ENCODE data around the gene TNF. TPM values are rescaled to one million over a fixed set of nuclear protein-coding genes. Genes with fewer than 3 reads are reported as not detected.

TNF gene
- total RNA-seq, 1 donor, result 230 TPM

GRCh38 chr6:31575952-31576685, 754 bp downstream of the TNF start:
- H3K4me1 ChIP-seq (ENCODE audit: insufficient read depth, low read length), result peaks cover 93% of the 10 kb centered on the region
- H3K4me3 ChIP-seq (ENCODE audit: low read length), result peak overlapping the region; percentile 57
- no peaks in the 10 kb centered on the region for H3K9me3 ChIP-seq (ENCODE audit: low read depth, low read length)
- no peaks in the 10 kb centered on the region for H3K27me3 ChIP-seq (ENCODE audit: insufficient read depth, low read length)

- peaks cover 87% of the 10 kb centered on the region for H3K4me1 ChIP-seq (ENCODE audit: insufficient read depth, low read length)
- no peaks in the 10 kb centered on the region for H3K27me3 ChIP-seq (ENCODE audit: insufficient read depth, low read length)
- no peaks in the 10 kb centered on the region for H3K9me3 ChIP-seq (ENCODE audit: low read depth, low read length)
- peak overlapping the region; percentile 57 for H3K4me3 ChIP-seq (ENCODE audit: low read length)
These were observed 1.7 kb downstream of the TNF start for GRCh38 chr6:31576897-31577578.

- Histone ChIP-seq H3K27me3 (ENCODE audit: insufficient read depth, low read length) (no peaks in the 10 kb centered on the region), H3K4me1 (ENCODE audit: insufficient read depth, low read length) (peaks cover 87% of the 10 kb centered on the region), H3K9me3 (ENCODE audit: low read depth, low read length) (no peaks in the 10 kb centered on the region), H3K4me3 (ENCODE audit: low read length) (peak overlapping the region; percentile 57)
These were observed 2.2 kb downstream of the TNF start for GRCh38 chr6:31577579-31577966.

- Histone ChIP-seq H3K4me1 (ENCODE audit: insufficient read depth, low read length) (peaks cover 87% of the 10 kb centered on the region), H3K4me3 (ENCODE audit: low read length) (no peak overlapping the region), H3K9me3 (ENCODE audit: low read depth, low read length) (no peaks in the 10 kb centered on the region), H3K27me3 (ENCODE audit: insufficient read depth, low read length) (no peaks in the 10 kb centered on the region)
These were observed 3.1 kb downstream of the TNF start for GRCh38 chr6:31578184-31579118.

GRCh38 chr6:31579119-31579505, 3.7 kb downstream of the TNF start:
- H3K27me3 ChIP-seq (ENCODE audit: insufficient read depth, low read length), result no peaks in the 10 kb centered on the region
- no peak overlapping the region for H3K4me3 ChIP-seq (ENCODE audit: low read length)
- H3K9me3 ChIP-seq (ENCODE audit: low read depth, low read length), result no peaks in the 10 kb centered on the region
- peaks cover 87% of the 10 kb centered on the region for H3K4me1 ChIP-seq (ENCODE audit: insufficient read depth, low read length)

GRCh38 chr6:31579546-31580437, 4.4 kb downstream of the TNF start:
- Histone ChIP-seq H3K4me1 (ENCODE audit: insufficient read depth, low read length) (peaks cover 87% of the 10 kb centered on the region), H3K4me3 (ENCODE audit: low read length) (peak overlapping the region; percentile 85), H3K9me3 (ENCODE audit: low read depth, low read length) (no peaks in the 10 kb centered on the region), H3K27me3 (ENCODE audit: insufficient read depth, low read length) (no peaks in the 10 kb centered on the region)

- H3K9me3 ChIP-seq (ENCODE audit: low read depth, low read length), result no peaks in the 10 kb centered on the region
- no peaks in the 10 kb centered on the region for H3K27me3 ChIP-seq (ENCODE audit: insufficient read depth, low read length)
- H3K4me1 ChIP-seq (ENCODE audit: insufficient read depth, low read length), result peaks cover 88% of the 10 kb centered on the region
- peak overlapping the region; percentile 85 for H3K4me3 ChIP-seq (ENCODE audit: low read length)
These were observed 5.0 kb downstream of the TNF start for GRCh38 chr6:31580438-31580740.

- no peaks in the 10 kb centered on the region for H3K9me3 ChIP-seq (ENCODE audit: low read depth, low read length)
- peak overlapping the region; percentile 85 for H3K4me3 ChIP-seq (ENCODE audit: low read length)
- peaks cover 89% of the 10 kb centered on the region for H3K4me1 ChIP-seq (ENCODE audit: insufficient read depth, low read length)
- no peaks in the 10 kb centered on the region for H3K27me3 ChIP-seq (ENCODE audit: insufficient read depth, low read length)
These were observed 5.6 kb downstream of the TNF start for GRCh38 chr6:31580807-31581433.

- Histone ChIP-seq H3K4me1 (ENCODE audit: insufficient read depth, low read length) (peaks cover 89% of the 10 kb centered on the region), H3K27me3 (ENCODE audit: insufficient read depth, low read length) (no peaks in the 10 kb centered on the region), H3K4me3 (ENCODE audit: low read length) (peak overlapping the region; percentile 85), H3K9me3 (ENCODE audit: low read depth, low read length) (no peaks in the 10 kb centered on the region)
These were observed 6.3 kb downstream of the TNF start for GRCh38 chr6:31581434-31582229.

- Histone ChIP-seq H3K27me3 (ENCODE audit: insufficient read depth, low read length) (no peaks in the 10 kb centered on the region), H3K9me3 (ENCODE audit: low read depth, low read length) (no peaks in the 10 kb centered on the region), H3K4me1 (ENCODE audit: insufficient read depth, low read length) (peaks cover 89% of the 10 kb centered on the region), H3K4me3 (ENCODE audit: low read length) (peak within 1 kb of the TSS; percentile 85)
These were observed 6.9 kb downstream of the TNF start, which contains the start of gene LTB for GRCh38 chr6:31582230-31582643. Gene LTB, minus strand, starts transcription at chr6:31582424. Its CDS starts 7 bp downstream, at chr6:31582417.

- no peak overlapping the region for H3K4me3 ChIP-seq (ENCODE audit: low read length)
- H3K27me3 ChIP-seq (ENCODE audit: insufficient read depth, low read length), result no peaks in the 10 kb centered on the region
- H3K4me1 ChIP-seq (ENCODE audit: insufficient read depth, low read length), result peaks cover 84% of the 10 kb centered on the region
- no peaks in the 10 kb centered on the region for H3K9me3 ChIP-seq (ENCODE audit: low read depth, low read length)
These were observed 10.1 kb downstream of the TNF start for GRCh38 chr6:31585491-31585890.

- Histone ChIP-seq H3K4me3 (ENCODE audit: low read length) (peak within 1 kb of the TSS; percentile 64), H3K27me3 (ENCODE audit: insufficient read depth, low read length) (no peaks in the 10 kb centered on the region), H3K4me1 (ENCODE audit: insufficient read depth, low read length) (peaks cover 83% of the 10 kb centered on the region), H3K9me3 (ENCODE audit: low read depth, low read length) (no peaks in the 10 kb centered on the region)
These were observed 10.6 kb downstream of the TNF start, which contains the start of gene LST1 for GRCh38 chr6:31586008-31586407. Gene LST1, plus strand, starts transcription at chr6:31586277. Its CDS starts 1,023 bp downstream, at chr6:31587300.

GRCh38 chr6:31586599-31587281, 11.4 kb downstream of the TNF start:
- H3K27me3 ChIP-seq (ENCODE audit: insufficient read depth, low read length), result no peaks in the 10 kb centered on the region
- no peaks in the 10 kb centered on the region for H3K9me3 ChIP-seq (ENCODE audit: low read depth, low read length)
- peaks cover 86% of the 10 kb centered on the region for H3K4me1 ChIP-seq (ENCODE audit: insufficient read depth, low read length)
- peak overlapping the region; percentile 64 for H3K4me3 ChIP-seq (ENCODE audit: low read length)
